ENCODE results near the gene HDAC2.

DNA sequence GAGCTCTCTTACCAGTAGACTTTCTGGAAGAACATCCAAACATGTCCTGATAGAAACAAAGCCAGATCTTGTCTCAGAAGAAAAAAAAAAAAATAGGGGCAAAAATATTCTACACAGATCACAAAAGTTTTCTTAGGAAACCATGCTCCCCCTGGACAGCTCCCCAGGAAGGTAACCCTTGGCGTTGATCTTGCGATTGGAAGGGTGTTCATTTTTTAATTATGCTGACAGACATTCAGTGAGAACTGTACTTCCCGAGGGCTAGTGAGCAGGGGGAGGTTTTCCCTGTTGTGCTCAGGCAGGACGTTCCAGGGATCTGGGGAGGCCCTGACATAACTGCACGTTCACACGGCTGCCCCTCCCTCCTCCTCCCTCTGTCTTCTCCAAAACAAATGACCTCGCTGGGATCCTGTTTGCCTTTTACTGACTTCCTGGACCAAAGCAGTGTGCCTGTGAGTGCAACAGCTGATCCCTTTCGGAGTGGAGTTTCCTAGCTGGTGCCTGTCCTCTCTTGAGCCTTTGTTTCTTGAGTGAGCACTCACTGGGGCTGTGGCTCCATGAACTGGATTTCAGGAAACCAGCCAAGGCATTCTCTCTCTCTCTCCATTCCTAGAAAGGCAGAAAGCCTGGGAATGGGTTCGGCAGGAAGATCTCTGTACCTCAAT is 67.2 kb downstream of the HDAC2 start:
- no peak for TF ChIP-seq POLR2AphosphoS5 (IDR thresholded peaks at IDR 0.05; ENCODE audit: borderline replicate concordance, low read depth, low read length)
- no peak for TF ChIP-seq EZH2 (IDR thresholded peaks at IDR 0.05)

Measured in SK-N-MC (cell line).